GM12891 (cell line): ENCODE data around the gene SCART1.
"Not testable (repeated sequence)": the region's sequence is repeated elsewhere in the genome, so short reads cannot be mapped to it uniquely, and the experiment has no call there.

Experiments
- POLR2A ChIP-seq: IDR thresholded peaks from 2 replicates; pipeline ENCODE4 v1.6.1; 2011; ENCODE audit warnings: low read depth, low read length, control low read depth
- POLR2AphosphoS5 ChIP-seq: IDR thresholded peaks from 2 replicates; pipeline ENCODE4 v1.6.1; 2011; ENCODE audit warnings: low read depth, low read length, control low read depth
- SPI1 ChIP-seq: IDR thresholded peaks from 2 replicates; pipeline ENCODE4 v1.6.1; 2011; ENCODE audit warnings: low read depth, low read length, control low read depth
- TAF1 ChIP-seq: IDR thresholded peaks from 2 replicates; pipeline ENCODE4 v1.6.1; 2011; ENCODE audit warnings: low read depth, low read length, control low read depth

DNA sequence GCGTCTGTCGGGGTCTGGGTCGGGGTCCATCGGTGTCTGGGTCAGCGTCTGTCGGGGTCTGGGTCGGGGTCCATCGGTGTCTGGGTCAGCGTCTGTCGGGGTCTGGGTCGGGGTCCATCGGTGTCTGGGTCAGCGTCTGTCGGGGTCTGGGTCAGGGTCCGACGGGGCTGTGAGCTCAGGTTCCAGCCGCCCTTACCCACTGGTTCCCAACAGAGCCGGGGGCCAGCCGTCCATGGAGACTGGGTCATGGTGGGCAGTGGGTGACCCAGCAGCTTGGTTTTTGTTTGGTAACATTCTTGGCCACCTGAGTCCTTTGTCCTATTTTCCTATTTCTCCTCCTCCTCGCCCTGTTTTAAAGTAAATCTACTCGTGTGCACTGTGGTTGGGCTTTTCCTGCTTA lies 12.4 kb upstream of the SCART1 start:
- TF ChIP-seq POLR2A, POLR2AphosphoS5, TAF1, SPI1: not testable (repeated sequence)
